Measurements from ENCODE around the gene KCNJ11.

Gene KCNJ11

DNA sequence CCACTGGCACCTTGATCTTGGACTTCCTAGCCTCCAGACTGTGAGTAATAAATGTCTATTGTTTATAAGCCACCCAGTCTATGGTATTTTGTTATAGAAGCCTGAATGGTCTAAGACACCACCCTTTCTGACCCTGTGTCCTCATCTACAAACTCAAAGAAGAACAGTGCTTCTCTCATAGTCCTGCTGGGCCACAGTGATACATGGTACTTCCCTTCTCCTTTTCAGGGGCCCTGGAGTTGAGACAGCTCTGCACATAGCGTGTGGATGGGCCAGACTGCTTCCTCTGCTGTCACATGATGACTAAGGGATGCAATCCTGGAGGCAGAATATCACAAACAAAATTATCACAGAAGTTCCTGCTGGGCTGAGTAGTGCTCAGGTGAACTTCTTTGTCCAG is 5.0 kb downstream of the KCNJ11 start:
- TF ChIP-seq, protein P1, sequence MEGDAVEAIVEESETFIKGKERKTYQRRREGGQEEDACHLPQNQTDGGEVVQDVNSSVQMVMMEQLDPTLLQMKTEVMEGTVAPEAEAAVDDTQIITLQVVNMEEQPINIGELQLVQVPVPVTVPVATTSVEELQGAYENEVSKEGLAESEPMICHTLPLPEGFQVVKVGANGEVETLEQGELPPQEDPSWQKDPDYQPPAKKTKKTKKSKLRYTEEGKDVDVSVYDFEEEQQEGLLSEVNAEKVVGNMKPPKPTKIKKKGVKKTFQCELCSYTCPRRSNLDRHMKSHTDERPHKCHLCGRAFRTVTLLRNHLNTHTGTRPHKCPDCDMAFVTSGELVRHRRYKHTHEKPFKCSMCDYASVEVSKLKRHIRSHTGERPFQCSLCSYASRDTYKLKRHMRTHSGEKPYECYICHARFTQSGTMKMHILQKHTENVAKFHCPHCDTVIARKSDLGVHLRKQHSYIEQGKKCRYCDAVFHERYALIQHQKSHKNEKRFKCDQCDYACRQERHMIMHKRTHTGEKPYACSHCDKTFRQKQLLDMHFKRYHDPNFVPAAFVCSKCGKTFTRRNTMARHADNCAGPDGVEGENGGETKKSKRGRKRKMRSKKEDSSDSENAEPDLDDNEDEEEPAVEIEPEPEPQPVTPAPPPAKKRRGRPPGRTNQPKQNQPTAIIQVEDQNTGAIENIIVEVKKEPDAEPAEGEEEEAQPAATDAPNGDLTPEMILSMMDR (conservative IDR thresholded peaks at IDR 0.05) = no peak

DNA sequence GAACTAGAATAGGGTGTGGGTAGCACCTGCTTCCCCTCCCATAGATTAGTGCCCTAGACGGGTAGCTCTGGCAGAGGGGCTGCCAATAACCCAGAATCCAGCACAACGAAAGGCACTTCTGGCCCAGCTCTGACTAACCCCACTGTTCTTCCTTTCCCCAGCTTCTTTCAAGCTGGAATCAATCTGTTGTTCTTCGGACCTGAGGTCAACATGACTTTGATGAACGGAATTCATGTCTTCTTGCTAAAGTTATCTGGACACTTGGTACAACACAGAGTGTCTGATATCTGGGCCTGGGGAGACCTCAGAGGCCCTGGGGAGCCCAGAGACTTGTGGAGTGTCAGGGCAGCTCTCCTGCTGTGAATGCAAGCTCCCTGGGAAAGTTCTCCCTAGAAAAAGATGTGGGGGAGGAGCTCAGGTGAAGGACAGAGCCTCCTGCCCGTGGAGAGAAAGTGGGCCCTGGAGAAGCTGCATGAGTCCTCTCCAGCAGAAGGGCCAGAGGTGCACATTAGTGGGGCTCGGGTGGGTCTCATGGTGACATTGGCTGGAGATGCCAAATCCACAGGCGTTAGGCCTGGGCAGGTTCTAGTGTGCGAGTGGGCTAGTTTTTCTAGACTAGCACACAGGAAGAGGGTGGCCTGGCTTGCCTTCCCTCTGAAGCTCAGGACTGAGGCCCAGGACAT is 6.3 kb downstream of the KCNJ11 start:
- no peak overlapping the region for H3K27ac ChIP-seq
- TF ChIP-seq, protein P1 (conservative IDR thresholded peaks at IDR 0.05) = no peak

More for the DNA sequence above, 5.0 kb downstream of the KCNJ11 start:
- no peak overlapping the region for H3K27ac ChIP-seq

DNA sequence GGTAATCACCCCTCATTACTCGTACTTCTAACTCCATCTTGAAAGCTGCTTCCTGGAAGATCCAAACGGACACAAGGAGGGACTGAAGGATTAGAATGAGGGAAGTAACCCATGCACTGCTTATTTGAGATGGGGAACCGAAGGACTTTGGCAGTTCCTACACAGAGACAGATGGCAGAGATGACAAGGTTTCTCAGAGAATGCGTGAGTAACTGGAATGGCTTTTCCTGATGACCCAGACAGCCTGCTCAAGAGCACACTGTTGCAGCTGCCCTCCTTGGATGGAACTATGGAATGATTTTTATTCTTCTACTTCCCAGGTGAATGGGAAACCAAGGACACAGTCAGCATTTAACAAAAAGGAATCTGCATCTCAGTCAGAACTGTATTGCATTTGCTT is 7.3 kb downstream of the KCNJ11 start:
- TF ChIP-seq, protein P1 (conservative IDR thresholded peaks at IDR 0.05) = no peak

DNA sequence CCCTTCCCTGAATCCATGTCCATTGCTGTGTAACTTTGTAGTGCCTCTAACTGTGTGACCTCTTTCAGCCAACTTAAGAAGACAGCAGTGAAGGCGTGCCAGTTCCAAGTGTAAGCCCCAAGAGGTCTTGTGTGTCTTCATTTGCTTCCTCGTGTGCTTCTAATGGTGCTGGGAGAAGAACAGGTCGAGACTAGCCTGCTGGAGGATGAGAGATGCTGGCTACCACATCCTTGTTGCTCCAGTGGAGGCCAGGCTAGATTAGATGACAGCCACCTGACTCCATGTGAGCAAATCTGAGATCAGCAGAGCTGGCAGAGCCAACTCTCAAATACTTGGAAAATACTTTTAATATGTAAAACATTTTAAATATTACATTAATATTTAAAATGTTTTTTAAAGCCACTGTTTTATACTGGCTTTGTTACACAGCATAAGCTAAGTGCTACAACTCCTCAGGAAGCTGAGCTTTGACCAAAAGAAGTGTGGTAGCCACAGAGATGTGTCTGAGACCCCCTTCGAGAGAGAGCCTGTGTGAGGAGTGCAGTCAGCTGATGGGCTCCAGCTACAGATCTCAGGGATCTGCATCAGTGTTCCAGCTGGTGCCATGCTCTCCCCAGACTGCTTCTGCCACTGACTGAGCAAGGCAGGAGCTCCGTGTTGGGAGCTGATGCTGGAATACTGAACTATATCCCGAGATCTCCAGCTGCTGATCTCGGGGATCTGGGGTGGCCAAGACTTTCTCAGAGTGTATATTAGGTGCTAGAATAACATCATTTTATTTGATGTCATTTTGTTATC is 8.9 kb downstream of the KCNJ11 start:
- H3K27ac ChIP-seq = no peak overlapping the region
- TF ChIP-seq, protein P1 (conservative IDR thresholded peaks at IDR 0.05) = no peak

More for the DNA sequence above, 7.3 kb downstream of the KCNJ11 start:
- no peak overlapping the region for H3K27ac ChIP-seq

DNA sequence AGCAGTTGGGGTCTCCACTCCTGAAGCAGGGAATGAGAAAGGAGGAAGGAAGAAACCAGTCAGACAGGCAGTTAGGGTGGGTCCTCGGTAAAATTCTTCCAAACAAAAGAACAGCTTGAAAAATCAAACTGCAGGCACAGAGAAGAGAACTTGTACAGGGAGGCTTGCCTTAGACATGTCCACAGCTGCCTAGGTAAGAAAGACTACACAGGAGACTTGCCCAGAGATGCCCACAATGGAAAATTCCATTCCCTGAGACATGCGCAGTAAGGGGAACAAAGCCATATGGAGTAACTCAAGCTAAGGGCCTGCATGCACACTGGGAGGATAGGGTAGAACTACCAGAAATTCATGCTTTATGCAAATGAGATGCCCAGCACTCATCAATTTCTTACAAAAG is 9.8 kb downstream of the KCNJ11 start:
- no peak overlapping the region for H3K27ac ChIP-seq
- TF ChIP-seq, protein P1 (conservative IDR thresholded peaks at IDR 0.05) = no peak

DNA sequence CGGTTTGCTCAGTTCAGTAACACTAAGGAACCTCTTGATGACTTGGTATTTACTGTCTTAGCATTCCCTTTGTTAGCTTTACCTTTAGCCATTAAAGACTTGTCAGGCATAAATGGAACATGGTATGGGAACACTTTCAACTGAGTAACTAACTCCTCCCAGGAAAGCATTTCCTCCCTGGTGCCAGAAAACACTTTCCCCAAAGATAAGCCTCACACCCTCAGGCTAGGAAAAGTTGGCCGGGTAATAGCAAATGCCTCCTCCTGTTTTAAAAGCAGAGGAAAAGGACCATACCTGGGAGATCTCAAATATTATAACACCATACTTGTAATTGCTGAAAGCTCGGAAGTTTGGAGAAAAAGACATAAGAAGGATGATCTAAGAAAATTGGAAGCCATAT is 12.0 kb downstream of the KCNJ11 start:
- TF ChIP-seq, protein P1 (conservative IDR thresholded peaks at IDR 0.05) = no peak
- H3K27ac ChIP-seq = no peak overlapping the region

DNA sequence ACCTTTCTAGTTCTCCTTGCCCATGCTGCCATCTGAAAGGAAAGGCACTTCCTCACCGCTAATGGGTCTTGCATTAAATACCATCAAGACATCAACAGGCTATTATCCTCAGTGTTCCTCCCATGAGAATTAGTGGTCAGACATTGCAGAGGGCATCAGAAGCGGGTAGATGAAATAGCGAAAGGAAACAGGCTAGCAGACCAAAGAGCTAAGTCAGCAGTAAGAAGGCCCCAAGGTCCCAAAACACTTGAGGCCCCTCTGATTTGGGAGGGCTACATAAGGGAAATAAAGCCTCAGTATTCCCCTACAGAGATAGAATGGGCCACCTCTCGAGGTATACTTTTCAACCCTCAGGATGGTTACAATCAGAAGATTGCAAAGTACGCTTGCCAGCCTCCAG is 12.9 kb downstream of the KCNJ11 start:
- no peak overlapping the region for H3K27ac ChIP-seq
- TF ChIP-seq, protein P1 (conservative IDR thresholded peaks at IDR 0.05) = no peak
